K562 (cell line): Measurements from ENCODE around the gene GRIK2.

Source experiments
- KAT8 ChIP-seq: fragments of 450-650 bp; IDR thresholded peaks from 2 replicates; pipeline ENCODE4 v1.6.1; 2016; ENCODE audit warnings: low read depth, mild to moderate bottlenecking
- KLF10 ChIP-seq: fragments of 250-450 bp; sonication (Bioruptor Pico); IDR thresholded peaks from 2 replicates; pipeline ENCODE4 v1.6.1; 2021; ENCODE audit warnings: matching md5 sums
- MTF1 ChIP-seq: fragments of 250-450 bp; sonication (Bioruptor Pico); IDR thresholded peaks from 2 replicates; pipeline ENCODE4 v1.9.0; 2021; ENCODE audit warnings: moderate library complexity, mild to moderate bottlenecking, inconsistent platforms, borderline replicate concordance
- YY1 ChIP-seq, 3 experiments: IDR thresholded peaks; 2 replicates each; pipeline ENCODE4 v1.6.1; 2011; ENCODE audit warnings: low read length in 2 of 3, mild to moderate bottlenecking in 2 of 3, moderate library complexity in 2 of 3, borderline replicate concordance in 1 of 3, control low read depth in 1 of 3, low read depth in 1 of 3; ENCODE audit not compliant: insufficient read depth in 3 of 3, insufficient replicate concordance in 2 of 3, control insufficient read depth in 1 of 3, insufficient read length in 1 of 3; ENCODE audit errors: extremely low read depth in 1 of 3
- ZBTB1 ChIP-seq: sonication (generic); formaldehyde crosslinking; IDR thresholded peaks from 2 replicates; pipeline ENCODE4 v1.8.1; 2023; ENCODE audit warnings: missing genetic modification reagents, low read depth, mild to moderate bottlenecking, borderline replicate concordance
- ZC3H11A ChIP-seq: IDR thresholded peaks from 2 replicates; pipeline ENCODE4 v1.6.1; 2012; ENCODE audit warnings: low read depth, low read length, improper control_type of control experiment
- ZNF12 ChIP-seq: sonication (generic); formaldehyde crosslinking; IDR thresholded peaks from 2 replicates; pipeline ENCODE4 v1.4.0; 2020; ENCODE audit warnings: mild to moderate bottlenecking, missing genetic modification reagents
- ZNF830 ChIP-seq: fragments of 250-450 bp; sonication (Bioruptor Pico); IDR thresholded peaks from 2 replicates; pipeline ENCODE4 v1.5.0; 2021; ENCODE audit warnings: mild to moderate bottlenecking
- TF ChIP-seq, protein P1 (sequence below): fragments of 450-650 bp; IDR thresholded peaks from 2 replicates; pipeline ENCODE4 v1.7.1; 2018; ENCODE audit warnings: mild to moderate bottlenecking, low read depth; ENCODE audit not compliant: partially characterized antibody
- TF ChIP-seq, protein P2 (sequence below): sonication (generic); formaldehyde crosslinking; IDR thresholded peaks from 2 replicates; pipeline ENCODE4 v1.8.1; 2023; ENCODE audit warnings: mild to moderate bottlenecking, missing genetic modification reagents
- TF ChIP-seq, protein P3 (sequence below): sonication (generic); formaldehyde crosslinking; IDR thresholded peaks from 2 replicates; pipeline ENCODE4 v1.8.1; 2023; ENCODE audit warnings: mild to moderate bottlenecking, missing genetic modification reagents

DNA sequence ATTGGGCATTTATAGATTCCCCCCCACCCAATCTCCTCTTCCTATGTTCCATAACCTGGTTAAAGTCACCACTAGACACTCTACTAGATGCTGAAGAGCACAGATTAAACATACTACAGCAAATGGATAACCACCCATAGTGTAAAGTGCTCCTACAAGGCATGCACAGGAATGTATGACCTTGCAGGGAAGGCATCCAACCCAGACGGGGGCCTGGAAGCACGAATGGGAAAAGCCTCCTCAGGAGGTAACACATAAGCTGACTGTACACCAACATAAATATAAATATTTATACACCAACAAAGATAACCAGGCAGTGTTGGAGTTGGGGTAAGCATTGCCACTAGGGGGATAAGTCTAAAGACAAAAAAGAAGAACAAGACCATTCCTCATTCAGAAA is 691.7 kb downstream of the GRIK2 start:
- TF ChIP-seq MTF1 (CRISPR knock-in tag) (no peak), YY1 (IDR thresholded peaks at IDR 0.05; ENCODE audit: borderline replicate concordance in 1 of 3, control insufficient read depth in 1 of 3, extremely low read depth in 1 of 3, insufficient read depth in 3 of 3, insufficient read length in 1 of 3, insufficient replicate concordance in 2 of 3, low read depth in 1 of 3, low read length in 2 of 3) (no peak), KLF10 (no peak), ZC3H11A (no peak), ZBTB1 (no peak), ZNF12 (no peak), ZNF830 (CRISPR knock-in tag) (no peak), KAT8 (no peak)
- TF ChIP-seq, protein P1, sequence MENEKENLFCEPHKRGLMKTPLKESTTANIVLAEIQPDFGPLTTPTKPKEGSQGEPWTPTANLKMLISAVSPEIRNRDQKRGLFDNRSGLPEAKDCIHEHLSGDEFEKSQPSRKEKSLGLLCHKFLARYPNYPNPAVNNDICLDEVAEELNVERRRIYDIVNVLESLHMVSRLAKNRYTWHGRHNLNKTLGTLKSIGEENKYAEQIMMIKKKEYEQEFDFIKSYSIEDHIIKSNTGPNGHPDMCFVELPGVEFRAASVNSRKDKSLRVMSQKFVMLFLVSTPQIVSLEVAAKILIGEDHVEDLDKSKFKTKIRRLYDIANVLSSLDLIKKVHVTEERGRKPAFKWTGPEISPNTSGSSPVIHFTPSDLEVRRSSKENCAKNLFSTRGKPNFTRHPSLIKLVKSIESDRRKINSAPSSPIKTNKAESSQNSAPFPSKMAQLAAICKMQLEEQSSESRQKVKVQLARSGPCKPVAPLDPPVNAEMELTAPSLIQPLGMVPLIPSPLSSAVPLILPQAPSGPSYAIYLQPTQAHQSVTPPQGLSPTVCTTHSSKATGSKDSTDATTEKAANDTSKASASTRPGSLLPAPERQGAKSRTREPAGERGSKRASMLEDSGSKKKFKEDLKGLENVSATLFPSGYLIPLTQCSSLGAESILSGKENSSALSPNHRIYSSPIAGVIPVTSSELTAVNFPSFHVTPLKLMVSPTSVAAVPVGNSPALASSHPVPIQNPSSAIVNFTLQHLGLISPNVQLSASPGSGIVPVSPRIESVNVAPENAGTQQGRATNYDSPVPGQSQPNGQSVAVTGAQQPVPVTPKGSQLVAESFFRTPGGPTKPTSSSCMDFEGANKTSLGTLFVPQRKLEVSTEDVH, result no peak
- TF ChIP-seq, protein P2, sequence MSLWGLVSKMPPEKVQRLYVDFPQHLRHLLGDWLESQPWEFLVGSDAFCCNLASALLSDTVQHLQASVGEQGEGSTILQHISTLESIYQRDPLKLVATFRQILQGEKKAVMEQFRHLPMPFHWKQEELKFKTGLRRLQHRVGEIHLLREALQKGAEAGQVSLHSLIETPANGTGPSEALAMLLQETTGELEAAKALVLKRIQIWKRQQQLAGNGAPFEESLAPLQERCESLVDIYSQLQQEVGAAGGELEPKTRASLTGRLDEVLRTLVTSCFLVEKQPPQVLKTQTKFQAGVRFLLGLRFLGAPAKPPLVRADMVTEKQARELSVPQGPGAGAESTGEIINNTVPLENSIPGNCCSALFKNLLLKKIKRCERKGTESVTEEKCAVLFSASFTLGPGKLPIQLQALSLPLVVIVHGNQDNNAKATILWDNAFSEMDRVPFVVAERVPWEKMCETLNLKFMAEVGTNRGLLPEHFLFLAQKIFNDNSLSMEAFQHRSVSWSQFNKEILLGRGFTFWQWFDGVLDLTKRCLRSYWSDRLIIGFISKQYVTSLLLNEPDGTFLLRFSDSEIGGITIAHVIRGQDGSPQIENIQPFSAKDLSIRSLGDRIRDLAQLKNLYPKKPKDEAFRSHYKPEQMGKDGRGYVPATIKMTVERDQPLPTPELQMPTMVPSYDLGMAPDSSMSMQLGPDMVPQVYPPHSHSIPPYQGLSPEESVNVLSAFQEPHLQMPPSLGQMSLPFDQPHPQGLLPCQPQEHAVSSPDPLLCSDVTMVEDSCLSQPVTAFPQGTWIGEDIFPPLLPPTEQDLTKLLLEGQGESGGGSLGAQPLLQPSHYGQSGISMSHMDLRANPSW, result no peak
- TF ChIP-seq, protein P3, sequence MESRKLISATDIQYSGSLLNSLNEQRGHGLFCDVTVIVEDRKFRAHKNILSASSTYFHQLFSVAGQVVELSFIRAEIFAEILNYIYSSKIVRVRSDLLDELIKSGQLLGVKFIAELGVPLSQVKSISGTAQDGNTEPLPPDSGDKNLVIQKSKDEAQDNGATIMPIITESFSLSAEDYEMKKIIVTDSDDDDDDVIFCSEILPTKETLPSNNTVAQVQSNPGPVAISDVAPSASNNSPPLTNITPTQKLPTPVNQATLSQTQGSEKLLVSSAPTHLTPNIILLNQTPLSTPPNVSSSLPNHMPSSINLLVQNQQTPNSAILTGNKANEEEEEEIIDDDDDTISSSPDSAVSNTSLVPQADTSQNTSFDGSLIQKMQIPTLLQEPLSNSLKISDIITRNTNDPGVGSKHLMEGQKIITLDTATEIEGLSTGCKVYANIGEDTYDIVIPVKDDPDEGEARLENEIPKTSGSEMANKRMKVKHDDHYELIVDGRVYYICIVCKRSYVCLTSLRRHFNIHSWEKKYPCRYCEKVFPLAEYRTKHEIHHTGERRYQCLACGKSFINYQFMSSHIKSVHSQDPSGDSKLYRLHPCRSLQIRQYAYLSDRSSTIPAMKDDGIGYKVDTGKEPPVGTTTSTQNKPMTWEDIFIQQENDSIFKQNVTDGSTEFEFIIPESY, result no peak
